Stimulated activated CD4-positive, alpha-beta T cell treated with anti-CD3 and anti-CD28 coated beads, Interleukin-4, amount 100 ng/mL, for 4 hours (primary cell): Measurements from ENCODE around the gene UBR7.

Source experiments
- DNase-seq, 2 experiments: peaks; one replicate each; pipeline ENCODE4 v3.0.0-alpha.2; 2020

UBR7 gene

GRCh38 chr14:93262446-93262845 is 55.4 kb downstream of the UBR7 start:
- no peak for DNase-seq

DNA sequence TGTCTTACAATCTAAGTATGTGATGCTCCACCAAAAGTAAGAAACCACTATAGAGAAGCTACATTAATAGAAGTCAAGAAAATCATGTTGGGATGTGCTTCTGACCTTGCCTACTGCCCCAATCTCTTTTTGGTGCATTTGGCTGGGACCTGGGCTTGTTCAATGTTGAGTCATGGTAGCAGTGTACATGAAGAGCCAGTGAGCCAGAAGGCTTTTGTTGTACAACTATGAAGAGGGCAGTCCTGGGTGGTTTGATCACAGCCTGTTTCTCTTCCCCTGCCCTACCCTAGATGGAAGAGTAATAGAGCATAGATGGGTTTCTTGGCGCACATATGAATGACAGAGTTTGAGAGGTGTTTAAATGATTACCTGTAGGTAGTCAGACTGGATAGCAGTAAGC is 56.4 kb downstream of the UBR7 start:
- no peak for DNase-seq

- DNase-seq = no peak
Observed at GRCh38 chr14:93266127-93266526, 59.1 kb downstream of the UBR7 start.

DNA sequence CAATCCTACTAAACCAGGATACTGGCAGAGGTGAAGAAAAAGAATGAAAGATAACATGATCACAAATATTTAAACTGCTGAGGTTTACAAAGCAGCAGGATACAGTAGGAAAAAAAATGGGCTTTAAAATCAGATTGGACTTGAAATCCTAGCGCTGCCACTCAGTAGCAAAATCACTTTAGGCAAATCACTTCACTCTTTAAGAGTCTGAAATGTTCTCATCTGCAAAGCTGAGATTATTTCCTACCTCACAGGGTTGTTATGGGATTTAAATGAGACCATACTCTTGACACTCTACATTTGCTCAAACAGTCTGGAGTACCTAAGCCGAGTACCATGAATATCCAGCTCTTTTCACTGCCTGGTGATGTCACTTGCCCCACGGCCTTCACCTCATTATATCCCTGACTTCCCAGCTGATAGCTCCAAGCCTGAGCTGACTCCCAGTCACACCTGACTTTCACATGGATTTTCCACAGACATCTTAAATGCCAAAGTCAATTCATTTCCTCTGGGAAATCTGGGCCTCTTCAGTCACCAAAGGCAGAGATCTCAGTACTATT is 60.2 kb downstream of the UBR7 start:
- DNase-seq = no peak

DNA sequence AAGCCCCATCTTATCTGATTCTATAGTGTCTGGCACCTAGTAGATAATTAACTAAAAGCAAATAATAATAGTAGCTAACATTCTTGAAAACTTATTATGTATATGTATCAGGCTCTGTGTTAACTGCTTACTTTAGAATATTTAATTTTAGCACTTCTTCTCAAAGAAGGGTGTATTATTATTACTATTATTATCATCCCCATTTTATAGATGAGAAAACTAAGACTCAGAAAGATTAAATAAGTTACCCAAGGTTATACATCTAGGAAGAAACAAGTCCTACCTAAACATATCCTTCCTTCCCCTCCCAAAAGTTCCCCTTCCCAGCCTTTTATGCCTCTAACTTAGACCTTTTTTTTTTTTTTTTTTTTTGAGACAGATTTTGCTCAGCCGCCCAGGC is 61.4 kb downstream of the UBR7 start:
- DNase-seq = no peak

DNA sequence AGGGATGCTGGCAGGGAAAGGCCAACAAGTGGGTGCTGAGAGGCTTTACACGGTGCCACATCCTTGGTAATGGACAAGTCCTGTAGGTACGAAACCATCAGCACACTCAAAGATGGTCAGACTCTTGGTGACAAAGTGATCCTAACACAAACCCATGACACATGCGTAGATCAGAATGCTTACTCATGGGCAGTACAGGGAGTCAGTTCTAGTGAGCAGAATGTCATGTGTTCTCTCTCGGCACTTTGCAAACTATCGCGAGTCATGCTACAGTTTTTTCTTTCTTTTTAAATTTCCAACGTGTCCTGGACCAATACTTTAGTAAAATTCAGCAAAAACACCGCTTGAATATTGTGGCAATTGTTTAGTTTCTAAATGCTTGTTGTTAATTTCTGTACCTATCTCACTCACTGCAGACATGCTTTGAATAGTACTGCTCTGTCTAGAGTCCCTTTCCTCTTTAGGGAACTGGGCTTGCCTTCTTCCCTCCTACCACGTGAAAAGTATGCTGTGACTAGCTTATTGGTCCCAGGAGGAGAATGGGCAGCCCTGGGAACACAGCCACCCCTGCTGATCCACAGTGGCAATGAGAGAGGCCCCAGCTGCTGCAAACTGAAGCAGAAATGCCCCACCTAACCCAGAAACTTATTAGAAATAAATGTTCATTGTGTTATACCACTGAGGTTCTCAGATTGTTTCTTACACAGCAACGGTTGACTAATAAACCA is 62.4 kb downstream of the UBR7 start:
- DNase-seq = no peak

- no peak for DNase-seq
Observed at GRCh38 chr14:93271111-93271510, 64.1 kb downstream of the UBR7 start.

DNA sequence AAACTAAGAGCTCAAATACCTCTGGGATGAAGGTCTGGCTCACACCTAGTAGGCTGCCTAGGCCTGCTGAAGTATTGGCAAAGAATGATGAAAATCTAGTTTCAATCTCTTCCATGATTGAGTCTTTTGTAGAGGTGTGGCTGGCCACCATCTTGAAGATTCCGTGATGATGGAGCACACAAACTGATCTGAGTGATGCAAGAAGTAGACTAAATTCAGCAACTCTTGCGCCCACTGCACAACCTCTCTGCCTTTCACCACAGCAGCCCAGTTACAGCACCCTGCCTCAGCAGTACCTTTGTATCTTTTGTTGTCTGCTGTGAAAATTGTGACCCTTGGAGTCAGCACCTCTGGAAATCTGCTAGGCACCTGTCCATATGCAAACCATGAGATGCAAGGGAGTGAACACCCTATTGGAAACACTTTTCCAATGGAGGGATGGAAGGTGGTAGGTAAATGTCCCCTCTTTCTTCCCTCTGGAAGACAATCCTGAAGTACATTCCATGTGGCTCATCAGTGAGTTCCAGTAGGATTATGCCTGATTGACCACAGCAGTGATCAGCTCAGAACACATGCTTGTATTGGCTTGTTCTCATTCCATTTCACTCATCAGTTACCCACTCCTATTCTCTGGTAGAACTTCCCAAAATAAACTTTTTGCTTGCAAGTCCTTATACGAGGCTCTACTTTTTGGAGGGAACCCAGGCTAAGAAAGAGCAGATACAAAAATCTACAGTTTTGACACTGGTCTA is 67.2 kb downstream of the UBR7 start:
- no peak for DNase-seq

- DNase-seq = no peak
Observed at GRCh38 chr14:93276031-93276716, 69.1 kb downstream of the UBR7 start.
